Neuronal stem cell (in vitro differentiated cells): ENCODE measurements around the gene JHY.

ENCODE experiments used
- DNase-seq: peaks from one replicate; pipeline ENCODE4 v3.0.0-alpha.2; 2013; ENCODE audit warnings: low spot score
- H2AFZ ChIP-seq: one replicate; pipeline ENCODE4 v1.6.1; 2013; ENCODE audit warnings: mild to moderate bottlenecking, low read length, inconsistent platforms
- H2AK5ac ChIP-seq: 2 replicates; pipeline ENCODE4 v1.6.1; 2013; ENCODE audit warnings: low read depth, mild to moderate bottlenecking, inconsistent platforms, low read length, moderate library complexity, mixed read lengths
- H2BK120ac ChIP-seq: 2 replicates; pipeline ENCODE4 v1.6.1; 2013; ENCODE audit warnings: low read depth, mild to moderate bottlenecking, inconsistent platforms, low read length, moderate library complexity, mixed read lengths
- H2BK12ac ChIP-seq: one replicate; pipeline ENCODE4 v1.6.1; 2013; ENCODE audit warnings: low read length, inconsistent platforms
- H2BK15ac ChIP-seq: 2 replicates; pipeline ENCODE4 v1.6.1; 2013; ENCODE audit warnings: mild to moderate bottlenecking, low read length, inconsistent platforms, mixed read lengths
- H2BK5ac ChIP-seq: one replicate; pipeline ENCODE4 v1.6.1; 2013; ENCODE audit warnings: inconsistent platforms, mild to moderate bottlenecking, low read length, moderate library complexity
- H3K14ac ChIP-seq: one replicate; pipeline ENCODE4 v1.6.1; 2013; ENCODE audit warnings: low read length, inconsistent platforms
- H3K18ac ChIP-seq: 2 replicates; pipeline ENCODE4 v1.6.1; 2013; ENCODE audit warnings: low read length, inconsistent platforms
- H3K23ac ChIP-seq: 2 replicates; pipeline ENCODE4 v1.6.1; 2013; ENCODE audit warnings: low read depth, mild to moderate bottlenecking, mixed read lengths, low read length, inconsistent platforms; ENCODE audit not compliant: poor library complexity
- H3K27ac ChIP-seq: replicated peaks from 3 replicates; pipeline ENCODE4 v1.5.1; 2013; ENCODE audit warnings: low read length, inconsistent platforms
- H3K27me3 ChIP-seq, 3 experiments: 2 replicates each; pipeline ENCODE4 v1.6.1; 2013; ENCODE audit warnings: low read length in 3 of 3, mild to moderate bottlenecking in 2 of 3, inconsistent platforms in 1 of 3, low read depth in 1 of 3, mixed read lengths in 1 of 3, moderate library complexity in 1 of 3; ENCODE audit not compliant: control insufficient read depth in 3 of 3, insufficient read depth in 3 of 3
- H3K36me3 ChIP-seq, 2 donors: replicated peaks in 1 of 2; 2 replicates each; pipeline ENCODE4 v1.6.1; 2013; ENCODE audit warnings: low read length in 2 of 2; ENCODE audit not compliant: control insufficient read depth in 2 of 2, insufficient read depth in 2 of 2
- H3K4ac ChIP-seq: 2 replicates; pipeline ENCODE4 v1.6.1; 2013; ENCODE audit warnings: inconsistent platforms, mild to moderate bottlenecking, low read length, moderate library complexity
- H3K4me1 ChIP-seq, 2 donors: 1 replicate in 1 of 2; 2 replicates in 1 of 2; pipeline ENCODE4 v1.6.1; 2013; ENCODE audit warnings: low read length in 2 of 2, low read depth in 1 of 2; ENCODE audit not compliant: control insufficient read depth in 2 of 2, insufficient read depth in 1 of 2
- H3K4me2 ChIP-seq: one replicate; pipeline ENCODE4 v1.6.1; 2013; ENCODE audit warnings: mild to moderate bottlenecking, low read length, inconsistent platforms; ENCODE audit not compliant: insufficient read depth, poor library complexity, severe bottlenecking
- H3K4me3 ChIP-seq, 2 donors: 2 replicates each; pipeline ENCODE4 v1.5.1; 2013; ENCODE audit warnings: low read length in 2 of 2, mild to moderate bottlenecking in 2 of 2, inconsistent platforms in 1 of 2, moderate library complexity in 1 of 2
- H3K79me1 ChIP-seq: one replicate; pipeline ENCODE4 v1.6.1; 2013; ENCODE audit warnings: low read depth, mild to moderate bottlenecking, inconsistent platforms, low read length, moderate library complexity
- H3K9ac ChIP-seq: one replicate; pipeline ENCODE4 v1.6.1; 2013; ENCODE audit warnings: mild to moderate bottlenecking, low read depth, low read length, inconsistent platforms; ENCODE audit not compliant: poor library complexity
- H3K9me3 ChIP-seq, 2 donors: replicated peaks in 1 of 2; 2 replicates each; pipeline versions ENCODE3 to v1.6.1; 2013; ENCODE audit warnings: low read length in 2 of 2, mild to moderate bottlenecking in 2 of 2, inconsistent platforms in 1 of 2, low read depth in 1 of 2, mixed read lengths in 1 of 2, moderate library complexity in 1 of 2; ENCODE audit not compliant: control insufficient read depth in 2 of 2, insufficient read depth in 1 of 2
- H4K8ac ChIP-seq: one replicate; pipeline ENCODE4 v1.6.1; 2013; ENCODE audit warnings: low read depth, mild to moderate bottlenecking, inconsistent platforms, low read length, moderate library complexity
- H4K91ac ChIP-seq: one replicate; pipeline ENCODE4 v1.6.1; 2013; ENCODE audit warnings: low read length, low read depth, mild to moderate bottlenecking, inconsistent platforms; ENCODE audit not compliant: poor library complexity
- WGBS, 2 donors: extraction: QIAGEN DNeasy Blood & Tissue Kit; methylation state at CpG; one replicate each; pipeline ENCODE4 v1.1.7; 2013; ENCODE audit warnings: missing lambda C conversion rate in 2 of 2, mixed read lengths in 1 of 2; ENCODE audit not compliant: insufficient read length in 2 of 2, insufficient replicate concordance in 1 of 2; ENCODE audit errors: extremely low coverage in 2 of 2; 5-methylcytosine and 5-hydroxymethylcytosine counted together

The JHY gene

GRCh38 chr11:122902951-122903350 is 20.4 kb downstream of the JHY start:
- no peak overlapping the region for H2BK120ac ChIP-seq
- no peak overlapping the region for H4K91ac ChIP-seq
- no peak overlapping the region for H3K14ac ChIP-seq
- no peak overlapping the region for H3K18ac ChIP-seq
- H3K9me3 ChIP-seq = no peaks in the 10 kb centered on the region
- no peak overlapping the region for H3K23ac ChIP-seq
- H3K4me2 ChIP-seq = no peak overlapping the region
- no CpG with 5 or more reads among the region's 4 CpGs for WGBS, 2 donors
- no peak for DNase-seq
- H4K8ac ChIP-seq = no peak overlapping the region
- no peaks in the 10 kb centered on the region for H3K4me1 ChIP-seq
- no peak overlapping the region for H2BK5ac ChIP-seq
- no peak overlapping the region for H2AFZ ChIP-seq
- H3K9ac ChIP-seq = no peak overlapping the region
- no peak overlapping the region for H3K4ac ChIP-seq
- no peak overlapping the region for H2BK15ac ChIP-seq
- H3K36me3 ChIP-seq = no peaks in the 10 kb centered on the region
- H3K4me3 ChIP-seq = no peak overlapping the region
- H3K27ac ChIP-seq = no peak overlapping the region
- H2AK5ac ChIP-seq = no peak overlapping the region
- no peak overlapping the region for H2BK12ac ChIP-seq
- H3K27me3 ChIP-seq = peaks cover 0 to 9% (median 2%) of the 10 kb centered on the region in 3 experiments
- H3K79me1 ChIP-seq = no peaks in the 10 kb centered on the region

- Histone ChIP-seq H2AFZ (no peak overlapping the region), H3K36me3 (no peaks in the 10 kb centered on the region), H3K4ac (no peak overlapping the region), H3K27ac (no peak overlapping the region), H2BK15ac (no peak overlapping the region), H3K4me3 (no peak overlapping the region), H3K4me2 (no peak overlapping the region), H4K8ac (no peak overlapping the region), H3K79me1 (no peaks in the 10 kb centered on the region), H2BK120ac (no peak overlapping the region), H3K9me3 (no peaks in the 10 kb centered on the region), H2BK12ac (no peak overlapping the region), H3K9ac (no peak overlapping the region), H2AK5ac (no peak overlapping the region), H3K18ac (no peak overlapping the region), H4K91ac (no peak overlapping the region), H3K4me1 (no peaks in the 10 kb centered on the region), H3K27me3 (peaks cover 0 to 8% (median 0%) of the 10 kb centered on the region in 3 experiments), H3K23ac (no peak overlapping the region), H2BK5ac (no peak overlapping the region), H3K14ac (no peak overlapping the region)
- no CpG with 5 or more reads among the region's 4 CpGs for WGBS, 2 donors
- no peak for DNase-seq
Observed at GRCh38 chr11:122910775-122911174, 28.2 kb downstream of the JHY start.

GRCh38 chr11:122917311-122917710 is 34.8 kb downstream of the JHY start:
- Histone ChIP-seq H3K27ac (no peak overlapping the region), H2AFZ (no peak overlapping the region), H2BK5ac (no peak overlapping the region), H3K79me1 (no peaks in the 10 kb centered on the region), H2BK15ac (no peak overlapping the region), H3K36me3 (no peaks in the 10 kb centered on the region), H4K91ac (no peak overlapping the region), H3K27me3 (peaks cover 0 to 45% (median 0%) of the 10 kb centered on the region in 3 experiments), H4K8ac (no peak overlapping the region), H2AK5ac (no peak overlapping the region), H3K4me3 (no peak overlapping the region), H3K9ac (no peak overlapping the region), H2BK12ac (no peak overlapping the region), H3K18ac (no peak overlapping the region), H3K4me2 (no peak overlapping the region), H3K4me1 (peaks cover 0 to 4% of the 10 kb centered on the region in 2 donors), H3K14ac (no peak overlapping the region), H3K9me3 (peaks cover 0 to 1% of the 10 kb centered on the region in 2 donors), H3K4ac (no peak overlapping the region), H2BK120ac (no peak overlapping the region), H3K23ac (no peak overlapping the region)
- no peak for DNase-seq
- WGBS, 2 donors = no CpG with 5 or more reads among the region's 1 CpG

GRCh38 chr11:122918734-122919133 is 36.2 kb downstream of the JHY start:
- no peak overlapping the region for H3K27ac ChIP-seq

More at GRCh38 chr11:122918734-122919133, 36.2 kb downstream of the JHY start:
- no peak overlapping the region for H3K4me2 ChIP-seq
- peaks cover 0 to 1% of the 10 kb centered on the region in 2 donors for H3K9me3 ChIP-seq
- no peak overlapping the region for H3K9ac ChIP-seq
- H3K4ac ChIP-seq = no peak overlapping the region
- H3K4me1 ChIP-seq = peaks cover 0 to 4% of the 10 kb centered on the region in 2 donors
- no peak overlapping the region for H3K23ac ChIP-seq
- H2BK15ac ChIP-seq = no peak overlapping the region
- H2BK120ac ChIP-seq = no peak overlapping the region
- no CpG with 5 or more reads among the region's 7 CpGs for WGBS, 2 donors
- peaks cover 0 to 37% (median 0%) of the 10 kb centered on the region in 3 experiments for H3K27me3 ChIP-seq
- H3K36me3 ChIP-seq = no peaks in the 10 kb centered on the region
- H4K91ac ChIP-seq = no peak overlapping the region
- H3K18ac ChIP-seq = no peak overlapping the region
- DNase-seq = no peak
- H3K79me1 ChIP-seq = no peaks in the 10 kb centered on the region
- no peak overlapping the region for H2AK5ac ChIP-seq
- H2AFZ ChIP-seq = no peak overlapping the region
- no peak overlapping the region for H4K8ac ChIP-seq
- no peak overlapping the region for H2BK12ac ChIP-seq
- no peak overlapping the region for H2BK5ac ChIP-seq
- no peak overlapping the region for H3K4me3 ChIP-seq
- H3K14ac ChIP-seq = no peak overlapping the region
